Endothelial cell of umbilical vein (primary cell): ENCODE measurements around the gene POU5F2. TPM values are rescaled to one million over a fixed set of nuclear protein-coding genes. Genes with fewer than 3 reads are reported as not detected.

Experiments
- BruUV-seq: library from RNA; stranded (reverse); fragments of 400-500 nt; replicated peaks from 2 replicates; lab custom pipeline; 2021; lab: Mats Ljungman, UMichigan
- CTCF ChIA-PET: fragments of 300-600, 350-600 bp; sonication (Branson Sonifier 250); formaldehyde crosslinking; loops from one replicate; lab custom pipeline; 2021; ENCODE audit warnings: antibody characterized with exemption, inconsistent platforms; lab: Charles Lee
- POLR2A ChIA-PET: fragments of 300-600, 350-600 bp; sonication (Branson Sonifier 250); formaldehyde crosslinking; loops from one replicate; lab custom pipeline; 2021; ENCODE audit warnings: antibody characterized with exemption, inconsistent platforms; lab: Charles Lee
- DNase-seq: peaks from one replicate; pipeline ENCODE4 v3.0.0-alpha.2; 2011; ENCODE audit warnings: low read depth, low spot score
- FAIRE-seq: peaks from 2 replicates; lab custom pipeline; 2011; peaks lifted over from hg19 to GRCh38; lab: Jason Lieb, UNC
- H2AFZ ChIP-seq: 2 replicates; pipeline ENCODE4 v1.6.0; 2012; ENCODE audit warnings: low read depth, low read length, control low read depth, inconsistent platforms
- H3K27ac ChIP-seq: 2 replicates; pipeline ENCODE4 v1.5.1; 2011; ENCODE audit warnings: low read depth, mild to moderate bottlenecking, control low read depth, low read length, moderate library complexity; ENCODE audit not compliant: insufficient read depth
- H3K27me3 ChIP-seq, 2 experiments: 2 replicates each; pipeline versions ENCODE4 v1.6.0 to v1.6.1; 2011; ENCODE audit warnings: low read length in 2 of 2, mixed read lengths in 1 of 2; ENCODE audit not compliant: control insufficient read depth in 2 of 2, insufficient read depth in 2 of 2
- H3K36me3 ChIP-seq, 2 experiments: 2 replicates in 1 of 2; 3 replicates in 1 of 2; pipeline ENCODE4 v1.5.1; 2011; ENCODE audit warnings: low read length in 2 of 2, mild to moderate bottlenecking in 1 of 2, moderate library complexity in 1 of 2; ENCODE audit not compliant: control insufficient read depth in 2 of 2, insufficient read depth in 2 of 2; ENCODE audit errors: extremely low read depth in 1 of 2
- H3K4me1 ChIP-seq: 3 replicates; pipeline ENCODE4 v1.5.1; 2011; ENCODE audit warnings: mild to moderate bottlenecking, low read length; ENCODE audit not compliant: control insufficient read depth, insufficient read depth; ENCODE audit errors: extremely low read depth
- H3K4me2 ChIP-seq: 2 replicates; pipeline ENCODE4 v1.6.1; 2011; ENCODE audit warnings: low read length, control low read depth, mixed read lengths; ENCODE audit not compliant: insufficient read depth
- H3K4me3 ChIP-seq, 3 experiments: fragments of 200-600 bp in 1 of 3; sonication (generic), shearing (Covaris generic) in 1 of 3; replicated peaks in 1 of 3; 2 replicates each; pipeline ENCODE4 v1.5.1; 2011 to 2016; ENCODE audit warnings: control low read depth in 3 of 3, low read length in 3 of 3, mild to moderate bottlenecking in 2 of 3, inconsistent platforms in 1 of 3, low read depth in 1 of 3, moderate library complexity in 1 of 3; ENCODE audit not compliant: insufficient read depth in 1 of 3
- H3K79me2 ChIP-seq: 2 replicates; pipeline ENCODE4 v1.6.0; 2012; ENCODE audit warnings: low read length, inconsistent platforms; ENCODE audit not compliant: control insufficient read depth, insufficient read depth
- H3K9ac ChIP-seq: replicated peaks from 2 replicates; pipeline ENCODE3; 2011; ENCODE audit warnings: low read length, control low read depth; ENCODE audit not compliant: insufficient read depth; ENCODE audit errors: extremely low read depth
- H3K9me1 ChIP-seq: replicated peaks from 3 replicates; pipeline ENCODE4 v1.6.0; 2011; ENCODE audit warnings: mild to moderate bottlenecking, low read length; ENCODE audit not compliant: control insufficient read depth, insufficient read depth; ENCODE audit errors: extremely low read depth
- H3K9me3 ChIP-seq: replicated peaks from 2 replicates; pipeline ENCODE4 v1.5.1; 2012; ENCODE audit warnings: low read length, inconsistent platforms; ENCODE audit not compliant: control insufficient read depth, insufficient read depth
- H4K20me1 ChIP-seq: replicated peaks from 2 replicates; pipeline ENCODE3; 2011; ENCODE audit warnings: mild to moderate bottlenecking, low read length; ENCODE audit not compliant: control insufficient read depth, insufficient read depth; ENCODE audit errors: extremely low read depth
- EZH2 ChIP-seq: IDR thresholded peaks from 2 replicates; pipeline ENCODE4 v1.6.1; 2012; ENCODE audit warnings: borderline replicate concordance, low read depth, mild to moderate bottlenecking, moderate library complexity, low read length, inconsistent platforms; ENCODE audit not compliant: severe bottlenecking
- FOS ChIP-seq: IDR thresholded peaks from 2 replicates; pipeline ENCODE4 v1.6.1; 2011; ENCODE audit warnings: mild to moderate bottlenecking, low read length, moderate library complexity, borderline replicate concordance; ENCODE audit not compliant: insufficient read depth
- GATA2 ChIP-seq: IDR thresholded peaks from 2 replicates; pipeline ENCODE4 v1.7.0; 2011; ENCODE audit warnings: low read depth, mild to moderate bottlenecking, moderate library complexity, mixed read lengths, low read length; ENCODE audit not compliant: insufficient read length, insufficient read depth
- JUN ChIP-seq: IDR thresholded peaks from 2 replicates; pipeline ENCODE4 v1.6.1; 2011; ENCODE audit warnings: borderline replicate concordance, low read depth; ENCODE audit not compliant: insufficient read length, insufficient read depth
- MYC ChIP-seq: IDR thresholded peaks from one replicate; pipeline ENCODE4 v1.6.1; 2011; ENCODE audit warnings: mild to moderate bottlenecking, low read depth, low read length
- POLR2A ChIP-seq: IDR thresholded peaks from 2 replicates; pipeline ENCODE4 v1.6.1; 2012; ENCODE audit warnings: low read depth, mild to moderate bottlenecking, control low read depth, low read length
- POLR2AphosphoS5 ChIP-seq: IDR thresholded peaks from 2 replicates; pipeline ENCODE4 v1.6.1; 2012; ENCODE audit warnings: low read depth, mild to moderate bottlenecking, control low read depth, low read length, moderate library complexity; ENCODE audit not compliant: insufficient read depth
- dilution Hi-C: fragments of 300-500 bp; cut with MboI; formaldehyde crosslinking; loops from one replicate; pipeline ENCODE4 v1.15.0; 2019; ENCODE audit warnings: low sequenced_read_pairs; ENCODE audit not compliant: extremely low pct_ligation_motif_present
- intact Hi-C: fragments of 100-400 bp; cut with micrococcal nuclease; formaldehyde crosslinking; loops from one replicate; pipeline ENCODE4 v1.10.0; 2022
- polyA plus RNA-seq, 4 experiments: library from polyadenylated mRNA; depleted of rRNA in 3 of 4; stranded (reverse) in 3 of 4; unstranded in 1 of 4; fragments of >200 nt; gene quantifications; 2 replicates each; pipeline versions ENCODE4 v1.2.1 to v1.2.3, GENCODE V29; 2011 to 2012; ENCODE audit warnings: missing spikeins in 1 of 4
- total RNA-seq: library from RNA; stranded (reverse); gene quantifications from 2 replicates; pipeline ENCODE4 v1.2.3, GENCODE V29; 2021
- TF ChIP-seq, protein P1 (sequence below), 2 donors: IDR thresholded peaks; 1 replicate in 1 of 2; 2 replicates in 1 of 2; pipeline ENCODE4 v1.5.1; 2011; ENCODE audit warnings: low read length in 2 of 2, mild to moderate bottlenecking in 2 of 2, moderate library complexity in 2 of 2, control low read depth in 1 of 2, inconsistent platforms in 1 of 2, low read depth in 1 of 2; ENCODE audit not compliant: insufficient read depth in 1 of 2; ENCODE audit errors: extremely low read depth in 1 of 2
- TF ChIP-seq, protein P2 (sequence below): IDR thresholded peaks from 2 replicates; pipeline ENCODE4 v1.6.1; 2011; ENCODE audit not compliant: insufficient read depth, insufficient read length

The POU5F2 gene
- total and polyA plus RNA-seq, 2 donors (not counting 3 experiments of a cell fraction or from before 2014, with no cell fraction given), result 0.11 to 1.2 TPM

DNA sequence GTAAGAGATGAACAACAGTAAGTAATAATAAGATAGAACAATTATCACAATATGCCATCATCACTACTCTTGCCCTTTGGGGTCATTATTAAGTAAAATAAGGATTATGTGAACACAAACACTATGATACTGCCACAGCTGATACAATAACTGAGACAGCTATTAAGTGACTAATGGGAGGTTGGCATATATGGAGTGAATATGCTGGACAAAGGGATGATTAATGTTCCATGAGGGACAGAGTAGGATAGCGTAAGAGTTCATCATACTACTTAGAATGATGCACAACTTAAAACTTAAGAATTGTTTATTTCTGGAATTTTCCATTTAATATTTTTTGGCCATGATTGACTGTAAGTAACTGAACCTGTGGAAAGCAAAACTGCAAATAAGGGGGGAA is 16.6 kb downstream of the POU5F2 start:
- POLR2A ChIA-PET, result no interaction called here

More for the DNA sequence above, 16.6 kb downstream of the POU5F2 start:
- CTCF ChIA-PET, result interaction anchor here (5.0 kb wide), 1 partner anchor 11 kb away, joined by 19 read pairs; no protein-coding TSS in a partner anchor
- dilution Hi-C loops (no loop called here), intact Hi-C loops (no loop called here)
- no peak overlapping the region for H3K4me2 ChIP-seq
- no peak overlapping the region for H2AFZ ChIP-seq
- H3K9me3 ChIP-seq, result no peaks in the 10 kb centered on the region
- H3K9ac ChIP-seq, result no peak overlapping the region
- H3K36me3 ChIP-seq, result no peaks in the 10 kb centered on the region
- FAIRE-seq (no peak), DNase-seq (no peak)
- no peaks in the 10 kb centered on the region for H3K27me3 ChIP-seq
- no TSS peak for BruUV-seq
- no peaks in the 10 kb centered on the region for H3K4me1 ChIP-seq
- no peaks in the 10 kb centered on the region for H3K9me1 ChIP-seq
- TF ChIP-seq FOS (no peak), POLR2AphosphoS5 (no peak), GATA2 (no peak), MYC (no peak), EZH2 (no peak), POLR2A (no peak), JUN (no peak)
- TF ChIP-seq, protein P1, sequence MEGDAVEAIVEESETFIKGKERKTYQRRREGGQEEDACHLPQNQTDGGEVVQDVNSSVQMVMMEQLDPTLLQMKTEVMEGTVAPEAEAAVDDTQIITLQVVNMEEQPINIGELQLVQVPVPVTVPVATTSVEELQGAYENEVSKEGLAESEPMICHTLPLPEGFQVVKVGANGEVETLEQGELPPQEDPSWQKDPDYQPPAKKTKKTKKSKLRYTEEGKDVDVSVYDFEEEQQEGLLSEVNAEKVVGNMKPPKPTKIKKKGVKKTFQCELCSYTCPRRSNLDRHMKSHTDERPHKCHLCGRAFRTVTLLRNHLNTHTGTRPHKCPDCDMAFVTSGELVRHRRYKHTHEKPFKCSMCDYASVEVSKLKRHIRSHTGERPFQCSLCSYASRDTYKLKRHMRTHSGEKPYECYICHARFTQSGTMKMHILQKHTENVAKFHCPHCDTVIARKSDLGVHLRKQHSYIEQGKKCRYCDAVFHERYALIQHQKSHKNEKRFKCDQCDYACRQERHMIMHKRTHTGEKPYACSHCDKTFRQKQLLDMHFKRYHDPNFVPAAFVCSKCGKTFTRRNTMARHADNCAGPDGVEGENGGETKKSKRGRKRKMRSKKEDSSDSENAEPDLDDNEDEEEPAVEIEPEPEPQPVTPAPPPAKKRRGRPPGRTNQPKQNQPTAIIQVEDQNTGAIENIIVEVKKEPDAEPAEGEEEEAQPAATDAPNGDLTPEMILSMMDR (IDR thresholded peaks at IDR 0.05; ENCODE audit: extremely low read depth in 1 of 2, insufficient read depth in 1 of 2, low read depth in 1 of 2, low read length in 2 of 2), result no peak
- TF ChIP-seq, protein P2, sequence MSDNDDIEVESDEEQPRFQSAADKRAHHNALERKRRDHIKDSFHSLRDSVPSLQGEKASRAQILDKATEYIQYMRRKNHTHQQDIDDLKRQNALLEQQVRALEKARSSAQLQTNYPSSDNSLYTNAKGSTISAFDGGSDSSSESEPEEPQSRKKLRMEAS, result no peak
- H4K20me1 ChIP-seq, result no peaks in the 10 kb centered on the region
- H3K79me2 ChIP-seq, result no peaks in the 10 kb centered on the region
- H3K27ac ChIP-seq, result no peak overlapping the region
- no peak overlapping the region for H3K4me3 ChIP-seq
